HCT116 (cell line): ENCODE measurements around the gene MAL. TPM values are rescaled to one million over a fixed set of nuclear protein-coding genes. Genes with fewer than 3 reads are reported as not detected.

ENCODE experiments used
- ATAC-seq: fragments of 200-7000 bp; cut with Tn5 transposase; 2 replicates; pipeline ENCODE4 v1.9.1; 2020; ENCODE audit warnings: mild to moderate bottlenecking, moderate library complexity
- BruUV-seq: library from RNA; stranded (reverse); fragments of 400-500 nt; replicated peaks from 2 replicates; lab custom pipeline; 2021; lab: Mats Ljungman, UMichigan
- CTCF ChIA-PET: fragments of 300-600 bp; sonication (Branson Sonifier 250); formaldehyde crosslinking; loops from one replicate; lab custom pipeline; 2021; ENCODE audit warnings: antibody characterized with exemption; lab: Charles Lee
- POLR2A ChIA-PET: fragments of 300-600, 350-600 bp; sonication (Branson Sonifier 250); formaldehyde crosslinking; loops from one replicate; lab custom pipeline; 2021; ENCODE audit warnings: antibody characterized with exemption; lab: Charles Lee
- RAD21 ChIA-PET, 2 experiments: fragments of 300-600 bp; sonication (Branson Sonifier 250); formaldehyde crosslinking; loops; one replicate each; lab custom pipeline; 2023; ENCODE audit warnings: low total read pairs in 2 of 2; ENCODE audit not compliant: uncharacterized antibody in 2 of 2, unreplicated experiment in 2 of 2, low non-redundant PET in 1 of 2; lab: Charles Lee
- DNase-seq: peaks from one replicate; pipeline ENCODE4 v3.0.0-alpha.2; 2010; ENCODE audit warnings: low read depth, low spot score
- H2AFZ ChIP-seq: fragments of 200-600 bp; shearing (Covaris generic), sonication (generic); 2 replicates; pipeline ENCODE4 v1.6.1; 2017; ENCODE audit warnings: low read depth, mixed run types, mixed read lengths, antibody characterized with exemption, low read length; ENCODE audit not compliant: poor library complexity, severe bottlenecking
- H3K27ac ChIP-seq: 2 replicates; pipeline ENCODE4 v1.5.1; 2012; ENCODE audit warnings: low read depth, low read length
- H3K27me3 ChIP-seq: fragments of 200-600 bp; sonication (generic); 2 replicates; pipeline ENCODE4 v1.6.1; 2016; ENCODE audit warnings: mixed run types, low read length, mixed read lengths; ENCODE audit not compliant: insufficient read depth
- H3K36me3 ChIP-seq, 2 experiments: fragments of 200-500 bp in 1 of 2; fragments of 200-600 bp in 1 of 2; sonication (Bioruptor generic) in 1 of 2; sonication (generic) in 1 of 2; 2 replicates each; pipeline versions ENCODE4 v1.5.1 to v1.6.1; 2014 to 2016; ENCODE audit warnings: low read length in 2 of 2, inconsistent platforms in 1 of 2, mixed read lengths in 1 of 2, mixed run types in 1 of 2; ENCODE audit not compliant: insufficient read depth in 2 of 2, control insufficient read depth in 1 of 2
- H3K4me1 ChIP-seq, 2 experiments: fragments of 200-600 bp in 1 of 2; sonication (generic) in 1 of 2; 2 replicates each; pipeline versions ENCODE4 v1.5.1 to v1.6.1; 2012 to 2017; ENCODE audit warnings: low read length in 2 of 2, inconsistent platforms in 1 of 2, mild to moderate bottlenecking in 1 of 2, mixed read lengths in 1 of 2, mixed run types in 1 of 2, moderate library complexity in 1 of 2; ENCODE audit not compliant: insufficient read depth in 2 of 2, control insufficient read depth in 1 of 2
- H3K4me2 ChIP-seq: fragments of 200-600 bp; sonication (generic); 2 replicates; pipeline ENCODE4 v1.6.1; 2017; ENCODE audit warnings: mixed run types, low read length, mixed read lengths
- H3K4me3 ChIP-seq, 2 experiments: fragments of 200-600 bp in 1 of 2; sonication (generic) in 1 of 2; replicated peaks in 1 of 2; 2 replicates each; pipeline ENCODE4 v1.5.1; 2011 to 2016; ENCODE audit warnings: low read length in 2 of 2, control low read depth in 1 of 2, low read depth in 1 of 2, mild to moderate bottlenecking in 1 of 2, mixed read lengths in 1 of 2, mixed run types in 1 of 2
- H3K79me2 ChIP-seq: fragments of 200-600 bp; sonication (generic); 2 replicates; pipeline ENCODE4 v1.6.1; 2017; ENCODE audit warnings: mild to moderate bottlenecking, mixed run types, low read length, moderate library complexity, mixed read lengths; ENCODE audit not compliant: insufficient read depth
- H3K9ac ChIP-seq: fragments of 200-600 bp; sonication (generic); 2 replicates; pipeline ENCODE4 v1.6.1; 2016; ENCODE audit warnings: low read length, mixed read lengths
- H3K9me2 ChIP-seq: fragments of 200-600 bp; sonication (generic), shearing (Covaris generic); 2 replicates; pipeline ENCODE4 v1.6.1; 2017; ENCODE audit warnings: mixed run types, mild to moderate bottlenecking, moderate library complexity; ENCODE audit not compliant: insufficient read depth
- H3K9me3 ChIP-seq, 2 experiments: fragments of 200-500 bp in 1 of 2; fragments of 200-600 bp in 1 of 2; sonication (Bioruptor generic) in 1 of 2; sonication (generic) in 1 of 2; 2 replicates each; pipeline ENCODE4 v1.6.1; 2014 to 2017; ENCODE audit warnings: low read length in 2 of 2, mixed read lengths in 2 of 2, inconsistent platforms in 1 of 2, low read depth in 1 of 2, mild to moderate bottlenecking in 1 of 2, mixed run types in 1 of 2, moderate library complexity in 1 of 2; ENCODE audit not compliant: control insufficient read depth in 1 of 2, insufficient read depth in 1 of 2
- H4K20me1 ChIP-seq: fragments of 200-600 bp; sonication (generic), shearing (Covaris generic); 2 replicates; pipeline ENCODE4 v1.6.1; 2017; ENCODE audit warnings: mixed run types, mild to moderate bottlenecking, moderate library complexity; ENCODE audit not compliant: insufficient read depth
- ELF1 ChIP-seq: IDR thresholded peaks from 2 replicates; pipeline ENCODE4 v1.6.1; 2012; ENCODE audit warnings: low read depth, borderline replicate concordance
- EZH2phosphoT487 ChIP-seq: fragments of 200-600 bp; IDR thresholded peaks from 2 replicates; pipeline ENCODE4 v1.6.1; 2018; ENCODE audit warnings: antibody characterized with exemption, borderline replicate concordance
- POLR2A ChIP-seq: IDR thresholded peaks from 2 replicates; pipeline ENCODE4 v1.7.0; 2011; ENCODE audit warnings: borderline replicate concordance; ENCODE audit not compliant: insufficient read depth, insufficient read length; ENCODE audit errors: extremely low read depth
- RAD21 ChIP-seq: IDR thresholded peaks from 2 replicates; pipeline ENCODE4 v1.6.1; 2012; ENCODE audit warnings: low read depth, mild to moderate bottlenecking
- SP1 ChIP-seq: IDR thresholded peaks from 2 replicates; pipeline ENCODE4 v1.6.1; 2012; ENCODE audit warnings: low read depth
- ZFX ChIP-seq: fragments of 450-650 bp; IDR thresholded peaks from 2 replicates; pipeline ENCODE4 v1.6.1; 2017
- intact Hi-C: fragments of 100-400 bp; cut with micrococcal nuclease; formaldehyde crosslinking; loops from 2 replicates; pipeline ENCODE4 v1.10.0; 2022
- total RNA-seq: library from RNA; stranded (reverse); gene quantifications from one replicate; pipeline ENCODE4 v1.2.1, GENCODE V29; 2021; ENCODE audit not compliant: unreplicated experiment
- TF ChIP-seq, protein P1 (sequence below): IDR thresholded peaks from 2 replicates; pipeline ENCODE4 v1.6.1; 2012; ENCODE audit warnings: low read depth

The MAL gene
- total RNA-seq, 1 experiment from 2014 or later, result not detected

GRCh38 chr2:95047629-95048510 is 22.4 kb downstream of the MAL start (continued):
- TF ChIP-seq, protein P1, sequence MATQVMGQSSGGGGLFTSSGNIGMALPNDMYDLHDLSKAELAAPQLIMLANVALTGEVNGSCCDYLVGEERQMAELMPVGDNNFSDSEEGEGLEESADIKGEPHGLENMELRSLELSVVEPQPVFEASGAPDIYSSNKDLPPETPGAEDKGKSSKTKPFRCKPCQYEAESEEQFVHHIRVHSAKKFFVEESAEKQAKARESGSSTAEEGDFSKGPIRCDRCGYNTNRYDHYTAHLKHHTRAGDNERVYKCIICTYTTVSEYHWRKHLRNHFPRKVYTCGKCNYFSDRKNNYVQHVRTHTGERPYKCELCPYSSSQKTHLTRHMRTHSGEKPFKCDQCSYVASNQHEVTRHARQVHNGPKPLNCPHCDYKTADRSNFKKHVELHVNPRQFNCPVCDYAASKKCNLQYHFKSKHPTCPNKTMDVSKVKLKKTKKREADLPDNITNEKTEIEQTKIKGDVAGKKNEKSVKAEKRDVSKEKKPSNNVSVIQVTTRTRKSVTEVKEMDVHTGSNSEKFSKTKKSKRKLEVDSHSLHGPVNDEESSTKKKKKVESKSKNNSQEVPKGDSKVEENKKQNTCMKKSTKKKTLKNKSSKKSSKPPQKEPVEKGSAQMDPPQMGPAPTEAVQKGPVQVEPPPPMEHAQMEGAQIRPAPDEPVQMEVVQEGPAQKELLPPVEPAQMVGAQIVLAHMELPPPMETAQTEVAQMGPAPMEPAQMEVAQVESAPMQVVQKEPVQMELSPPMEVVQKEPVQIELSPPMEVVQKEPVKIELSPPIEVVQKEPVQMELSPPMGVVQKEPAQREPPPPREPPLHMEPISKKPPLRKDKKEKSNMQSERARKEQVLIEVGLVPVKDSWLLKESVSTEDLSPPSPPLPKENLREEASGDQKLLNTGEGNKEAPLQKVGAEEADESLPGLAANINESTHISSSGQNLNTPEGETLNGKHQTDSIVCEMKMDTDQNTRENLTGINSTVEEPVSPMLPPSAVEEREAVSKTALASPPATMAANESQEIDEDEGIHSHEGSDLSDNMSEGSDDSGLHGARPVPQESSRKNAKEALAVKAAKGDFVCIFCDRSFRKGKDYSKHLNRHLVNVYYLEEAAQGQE, result no peak
- TF ChIP-seq, all 23 proteins: peak for 0

GRCh38 chr2:95048825-95049682 is 23.5 kb downstream of the MAL start:
- ATAC-seq, result no peak
- H3K27ac ChIP-seq, result no peak overlapping the region

More at GRCh38 chr2:95048825-95049682, 23.5 kb downstream of the MAL start:
- Histone ChIP-seq H3K79me2 (no peaks in the 10 kb centered on the region), H3K27me3 (peaks cover 3% of the 10 kb centered on the region; the same call in 1 of the 2 replicates), H3K9me3 (no peaks in the 10 kb centered on the region), H2AFZ (no peak overlapping the region), H4K20me1 (no peaks in the 10 kb centered on the region), H3K4me1 (peaks cover 0 to 3% of the 10 kb centered on the region in 2 experiments; a peak in 1 of 4 replicates), H3K4me2 (no peak overlapping the region), H3K4me3 (no peak overlapping the region), H3K9me2 (no peaks in the 10 kb centered on the region), H3K9ac (no peak overlapping the region), H3K36me3 (no peaks in the 10 kb centered on the region)
- RAD21 ChIA-PET, result no interaction called here
- POLR2A ChIA-PET, result no interaction called here
- no peak for DNase-seq
- CTCF ChIA-PET, result interaction anchor here (1.0 kb wide), 1 partner anchor 27 kb away, joined by 3 read pairs; no protein-coding TSS in a partner anchor
- intact Hi-C loops, result no loop called here
- BruUV-seq, result no TSS peak
- no peak for TF ChIP-seq EZH2phosphoT487
- TF ChIP-seq RAD21, result no peak
- TF ChIP-seq ELF1, result no peak
- no peak for TF ChIP-seq ZFX
- TF ChIP-seq SP1, result no peak
- no peak for TF ChIP-seq POLR2A
